GM18519 (cell line): ENCODE measurements around the gene NDUFS7.

Experiments
- ATAC-seq: cut with Tn5 transposase; IDR thresholded peaks from one replicate; pipeline ENCODE4 v1.9.1; 2021; ENCODE audit warnings: mild to moderate bottlenecking, moderate library complexity; ENCODE audit not compliant: unreplicated experiment, low FRiP score

NDUFS7 gene

GRCh38 chr19:1364070-1364704 is 19.5 kb upstream of the NDUFS7 start:
- ATAC-seq = no peak

GRCh38 chr19:1365319-1366269 is 18.1 kb upstream of the NDUFS7 start:
- ATAC-seq = no peak

DNA sequence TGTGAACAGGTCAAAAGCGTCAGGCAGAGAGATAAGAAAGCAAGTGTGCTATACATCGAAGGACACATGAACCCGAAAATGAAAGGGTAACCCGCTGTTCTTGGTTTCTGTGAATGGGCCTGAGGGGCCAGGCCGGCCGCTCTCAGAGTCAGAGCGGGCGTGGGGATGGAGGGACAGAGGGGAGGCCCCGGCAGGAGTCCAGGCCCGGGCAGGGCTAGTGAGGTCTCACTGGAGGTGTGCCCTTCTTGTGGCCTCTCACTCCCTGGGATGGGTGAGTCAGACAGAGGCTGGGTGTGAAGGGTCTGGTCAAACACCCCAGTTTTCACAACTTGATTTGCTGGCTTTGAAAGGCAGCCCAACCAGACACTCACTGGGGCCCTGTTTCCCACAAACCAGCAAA is 17.4 kb upstream of the NDUFS7 start:
- no peak for ATAC-seq

GRCh38 chr19:1366899-1367870 is 16.5 kb upstream of the NDUFS7 start:
- no peak for ATAC-seq

DNA sequence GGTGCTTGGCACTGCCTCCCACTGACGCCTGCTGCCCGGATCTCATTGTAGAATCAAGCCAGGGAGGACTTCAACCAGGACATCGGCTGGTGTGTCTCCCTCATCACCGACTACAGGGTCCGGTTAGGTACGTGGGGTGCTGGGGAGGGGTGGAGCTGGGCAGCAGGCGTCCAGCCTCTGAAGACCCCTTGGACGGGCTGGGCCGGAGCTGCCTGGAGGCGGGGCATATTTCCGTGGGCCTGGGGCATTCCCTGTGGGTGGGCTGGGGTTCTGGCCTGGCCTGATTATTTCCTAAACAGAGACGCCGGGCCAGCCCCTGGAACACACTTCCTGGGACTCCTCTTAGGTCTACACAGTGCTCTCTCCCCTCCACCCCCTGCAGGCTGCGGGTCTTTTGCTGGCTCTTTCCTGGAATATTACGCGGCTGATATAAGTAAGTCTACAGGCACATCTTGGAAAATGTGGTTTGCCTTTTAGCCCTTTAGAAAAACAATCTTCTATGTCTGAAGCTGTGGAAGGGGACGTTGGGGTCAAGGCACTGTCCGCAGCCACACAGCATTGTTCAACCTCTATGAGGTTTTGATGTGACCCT is 14.4 kb upstream of the NDUFS7 start:
- ATAC-seq = no peak

DNA sequence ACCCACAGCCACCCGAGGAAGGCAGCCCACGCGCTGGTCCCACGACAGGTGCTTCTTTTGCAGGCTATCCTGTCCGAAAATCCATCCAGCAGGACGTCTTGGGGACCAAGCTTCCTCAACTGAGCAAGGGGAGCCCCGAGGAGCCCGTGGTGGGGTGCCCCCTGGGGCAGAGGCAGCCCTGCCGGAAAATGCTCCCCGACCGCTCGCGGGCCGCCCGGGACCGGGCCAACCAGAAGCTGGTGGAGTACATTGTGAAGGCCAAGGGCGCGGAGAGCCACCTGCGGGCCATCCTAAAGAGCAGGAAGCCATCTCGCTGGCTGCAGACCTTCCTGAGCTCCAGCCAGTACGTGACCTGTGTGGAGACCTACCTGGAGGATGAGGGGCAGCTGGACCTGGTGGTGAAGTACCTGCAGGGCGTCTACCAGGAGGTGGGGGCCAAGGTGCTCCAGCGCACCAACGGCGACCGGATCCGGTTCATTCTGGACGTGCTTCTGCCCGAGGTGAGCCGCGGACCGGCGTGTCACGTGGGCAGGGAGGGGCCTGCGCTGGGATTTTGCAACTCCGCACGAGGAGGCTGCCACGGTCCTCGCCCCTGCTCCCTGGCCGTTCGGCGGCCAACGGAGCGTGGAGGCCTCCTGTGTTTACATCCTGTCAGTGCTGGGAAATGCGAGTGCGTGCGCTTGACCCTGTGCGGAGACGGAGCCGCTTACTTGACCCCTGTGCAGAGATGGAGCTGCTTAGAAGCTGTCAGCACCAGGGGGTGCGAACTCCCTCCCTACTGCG is 12.9 kb upstream of the NDUFS7 start:
- no peak for ATAC-seq

GRCh38 chr19:1373042-1373533 is 10.6 kb upstream of the NDUFS7 start:
- ATAC-seq = no peak

GRCh38 chr19:1373534-1374249 is 10.0 kb upstream of the NDUFS7 start:
- no peak for ATAC-seq

GRCh38 chr19:1374250-1374577 is 9.5 kb upstream of the NDUFS7 start:
- no peak for ATAC-seq

GRCh38 chr19:1376415-1376805 is 7.3 kb upstream of the NDUFS7 start:
- no peak for ATAC-seq

DNA sequence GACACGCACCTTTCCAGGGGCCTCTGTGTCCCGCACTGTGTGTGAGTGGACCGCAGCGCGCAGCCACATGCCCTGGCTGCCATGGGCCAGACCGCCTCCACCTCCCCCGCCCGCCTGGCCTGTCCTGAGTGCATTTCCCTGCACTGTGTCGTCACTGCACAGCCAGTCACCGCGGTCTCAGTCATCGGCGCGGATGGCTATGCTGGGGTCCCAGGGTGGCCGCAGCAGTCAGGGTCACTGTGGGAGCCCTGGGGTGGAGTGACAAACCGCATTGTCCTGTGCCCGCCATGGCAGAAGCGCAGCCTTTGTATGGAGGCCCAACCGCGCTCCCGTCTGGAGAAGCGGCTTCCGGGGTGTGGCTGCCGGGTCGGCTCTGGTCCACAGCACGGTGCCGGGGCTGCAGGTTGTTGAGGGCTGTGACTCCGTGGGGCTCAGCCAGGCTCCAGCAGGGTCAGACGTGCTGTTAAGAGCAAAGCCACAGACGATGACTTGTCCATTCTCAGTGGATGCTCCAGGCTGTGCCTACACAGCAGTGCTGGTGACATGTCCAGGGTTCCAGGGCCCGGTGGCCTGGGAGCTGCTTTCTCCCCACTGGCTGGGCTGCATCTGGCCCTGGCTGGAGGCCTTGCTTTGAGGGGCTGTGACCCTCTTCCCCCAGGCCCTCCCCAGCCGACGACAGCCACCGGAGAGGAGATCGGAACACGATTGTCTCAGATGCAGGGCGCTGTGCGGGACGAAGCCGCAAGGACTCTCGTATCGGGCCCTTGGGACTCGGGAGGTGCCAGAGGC is 6.3 kb upstream of the NDUFS7 start:
- ATAC-seq = no peak

GRCh38 chr19:1377965-1378785 is 5.5 kb upstream of the NDUFS7 start:
- no peak for ATAC-seq

DNA sequence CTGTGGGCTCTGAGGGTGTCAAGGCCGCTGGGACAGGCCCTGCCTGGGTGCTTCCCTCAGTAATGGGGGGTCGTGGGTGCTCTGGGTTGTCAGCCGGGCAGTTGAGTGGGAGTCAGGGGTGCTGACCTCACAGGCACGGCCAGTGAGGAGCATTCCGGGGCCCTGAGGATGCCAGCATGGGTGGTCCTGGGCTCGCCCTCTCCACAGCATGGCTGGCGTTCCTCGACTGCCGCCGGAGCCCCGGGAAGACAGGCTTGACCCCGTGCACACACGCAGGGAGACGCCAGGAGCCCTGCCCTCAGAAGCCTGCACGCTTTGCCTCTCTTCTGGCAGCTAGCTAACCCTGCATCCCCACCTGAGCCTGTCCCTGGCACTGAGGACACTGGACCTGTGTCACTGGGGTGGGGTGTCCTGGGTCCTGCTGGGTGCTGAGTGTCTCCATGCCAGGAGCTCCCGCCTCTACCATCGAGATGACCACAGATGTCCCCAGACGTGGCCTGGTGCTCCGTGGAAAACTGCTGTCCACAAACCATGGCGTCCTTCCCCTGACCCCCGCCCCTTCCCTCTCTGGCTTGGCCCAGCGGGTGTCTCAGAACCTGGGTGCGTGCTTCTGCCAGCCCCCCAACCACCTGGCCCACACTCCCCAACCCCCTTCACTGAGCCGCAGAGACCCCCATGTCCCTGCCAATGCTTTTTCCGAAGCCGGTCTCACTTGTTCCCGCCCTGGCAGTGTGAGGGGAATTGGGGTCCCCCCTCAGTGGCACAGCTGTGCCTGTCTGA is 4.4 kb upstream of the NDUFS7 start:
- ATAC-seq = no peak

- no peak for ATAC-seq
These were observed 3.7 kb upstream of the NDUFS7 start for GRCh38 chr19:1379961-1380489.

DNA sequence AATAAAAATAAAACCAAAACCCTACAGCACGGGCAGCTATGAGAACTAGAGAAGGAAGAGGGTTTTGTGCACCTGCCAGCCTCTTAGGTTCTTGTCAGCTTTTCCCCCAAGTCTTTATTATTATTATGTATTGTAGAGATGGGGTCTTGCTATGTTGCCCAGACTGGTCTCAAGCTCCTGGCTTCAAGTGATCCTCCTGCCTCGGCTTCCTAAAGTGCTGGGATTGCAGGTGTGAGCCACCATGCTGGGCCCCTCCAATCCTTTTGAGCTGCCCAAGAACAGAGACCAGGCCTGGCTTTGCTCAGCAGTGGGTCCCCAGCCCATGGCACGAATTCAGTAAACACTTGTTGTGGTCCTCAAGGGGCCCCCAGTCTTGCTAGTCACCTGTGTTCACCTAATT is 1.5 kb upstream of the NDUFS7 start:
- ATAC-seq = no peak

- ATAC-seq = no peak
These were observed 743 bp upstream of the NDUFS7 start for GRCh38 chr19:1383017-1383311.

DNA sequence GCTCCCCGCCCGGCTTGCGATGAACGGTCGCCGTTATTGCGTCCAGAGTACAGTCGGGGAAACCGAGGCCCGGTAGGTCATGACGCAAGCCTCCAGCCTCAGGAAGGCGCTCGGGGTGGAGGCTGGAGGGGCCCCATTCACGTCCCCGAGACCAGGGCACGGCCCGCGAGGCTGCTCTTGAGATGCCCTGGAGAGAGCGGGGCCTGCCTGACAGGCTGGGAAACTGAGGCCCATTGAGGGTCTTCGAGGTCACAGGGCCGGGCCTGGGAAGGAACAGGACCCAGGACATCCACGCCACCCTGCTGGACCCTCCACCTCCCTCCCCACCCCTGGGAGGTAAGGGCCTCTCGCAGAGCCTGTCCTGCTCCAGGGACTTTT is 367 bp downstream of the NDUFS7 start:
- peak; percentile 6 for ATAC-seq
